Mucosa of descending colon (tissue), 3 donors: ENCODE measurements around the gene MAGI1. TPM values are rescaled to one million over a fixed set of nuclear protein-coding genes. Genes with fewer than 3 reads are reported as not detected.
A peak's percentile ranks its signal among the peaks of the same experiment; 100 is the strongest.

ENCODE experiments used
- ATAC-seq: fragments of 200-7000 bp; cut with Tn5 transposase; one replicate; pipeline ENCODE4 v1.9.1; 2020; ENCODE audit warnings: mild to moderate bottlenecking, moderate library complexity
- DNase-seq, 3 donors: peaks; one replicate each; pipeline ENCODE4 v3.0.0-alpha.2; 2020
- H3K36me3 ChIP-seq: fragments of 200-600 bp; one replicate; pipeline ENCODE4 v1.8.0; 2021; ENCODE audit warnings: low read depth, mild to moderate bottlenecking
- H3K4me1 ChIP-seq: fragments of 200-600 bp; one replicate; pipeline ENCODE4 v1.8.0; 2021; ENCODE audit warnings: low read depth, mild to moderate bottlenecking
- H3K4me3 ChIP-seq: fragments of 200-600 bp; one replicate; pipeline ENCODE4 v1.8.0; 2021; ENCODE audit warnings: mild to moderate bottlenecking
- H3K9me3 ChIP-seq: fragments of 200-600 bp; one replicate; pipeline ENCODE4 v1.8.0; 2021; ENCODE audit warnings: mild to moderate bottlenecking
- intact Hi-C, 2 donors: fragments of 100-400 bp; cut with DNase I in 1 of 2; cut with micrococcal nuclease in 1 of 2; formaldehyde crosslinking; loops; one replicate each; pipeline versions ENCODE4 v1.11.0 to v1.11.1; 2022; cut with DNase I, micrococcal nuclease
- total RNA-seq, 3 donors: library from RNA; stranded (reverse); fragmentation: NEBNext Ultra II Directional in 2 of 3; extraction: Animal tissue kit (Norgen Biotek cat#: 25700) in 2 of 3; gene quantifications; one replicate each; pipeline versions ENCODE4 v1.2.1 to v1.2.4, GENCODE V29; 2021 to 2023
- TF ChIP-seq, protein P1 (sequence below): fragments of 200-600 bp; IDR thresholded peaks from one replicate; pipeline ENCODE4 v1.8.0; 2022; ENCODE audit warnings: antibody characterized with exemption, mild to moderate bottlenecking
- donor health status: DM: no; HTN: no; CAD: no; lungs with moderate emphysema.
- donor health status: DM: no; HTN: no; CAD: no.
- donor health status: DM: no; HTN: yes; CAD: no.

Gene MAGI1
- total RNA-seq, 3 donors from 2014 or later: 41.9 to 59.6 (median 45.6) TPM

GRCh38 chr3:65914740-65915367, 123.9 kb downstream of the MAGI1 start:
- H3K4me3 ChIP-seq: no peak overlapping the region
- no peaks in the 10 kb centered on the region for H3K9me3 ChIP-seq
- intact Hi-C loops: no loop called here
- H3K4me1 ChIP-seq: no peaks in the 10 kb centered on the region
- no peaks in the 10 kb centered on the region for H3K36me3 ChIP-seq
- TF ChIP-seq, protein P1, sequence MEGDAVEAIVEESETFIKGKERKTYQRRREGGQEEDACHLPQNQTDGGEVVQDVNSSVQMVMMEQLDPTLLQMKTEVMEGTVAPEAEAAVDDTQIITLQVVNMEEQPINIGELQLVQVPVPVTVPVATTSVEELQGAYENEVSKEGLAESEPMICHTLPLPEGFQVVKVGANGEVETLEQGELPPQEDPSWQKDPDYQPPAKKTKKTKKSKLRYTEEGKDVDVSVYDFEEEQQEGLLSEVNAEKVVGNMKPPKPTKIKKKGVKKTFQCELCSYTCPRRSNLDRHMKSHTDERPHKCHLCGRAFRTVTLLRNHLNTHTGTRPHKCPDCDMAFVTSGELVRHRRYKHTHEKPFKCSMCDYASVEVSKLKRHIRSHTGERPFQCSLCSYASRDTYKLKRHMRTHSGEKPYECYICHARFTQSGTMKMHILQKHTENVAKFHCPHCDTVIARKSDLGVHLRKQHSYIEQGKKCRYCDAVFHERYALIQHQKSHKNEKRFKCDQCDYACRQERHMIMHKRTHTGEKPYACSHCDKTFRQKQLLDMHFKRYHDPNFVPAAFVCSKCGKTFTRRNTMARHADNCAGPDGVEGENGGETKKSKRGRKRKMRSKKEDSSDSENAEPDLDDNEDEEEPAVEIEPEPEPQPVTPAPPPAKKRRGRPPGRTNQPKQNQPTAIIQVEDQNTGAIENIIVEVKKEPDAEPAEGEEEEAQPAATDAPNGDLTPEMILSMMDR: no peak
- ATAC-seq (peak; percentile 49), DNase-seq (no peak)

DNA sequence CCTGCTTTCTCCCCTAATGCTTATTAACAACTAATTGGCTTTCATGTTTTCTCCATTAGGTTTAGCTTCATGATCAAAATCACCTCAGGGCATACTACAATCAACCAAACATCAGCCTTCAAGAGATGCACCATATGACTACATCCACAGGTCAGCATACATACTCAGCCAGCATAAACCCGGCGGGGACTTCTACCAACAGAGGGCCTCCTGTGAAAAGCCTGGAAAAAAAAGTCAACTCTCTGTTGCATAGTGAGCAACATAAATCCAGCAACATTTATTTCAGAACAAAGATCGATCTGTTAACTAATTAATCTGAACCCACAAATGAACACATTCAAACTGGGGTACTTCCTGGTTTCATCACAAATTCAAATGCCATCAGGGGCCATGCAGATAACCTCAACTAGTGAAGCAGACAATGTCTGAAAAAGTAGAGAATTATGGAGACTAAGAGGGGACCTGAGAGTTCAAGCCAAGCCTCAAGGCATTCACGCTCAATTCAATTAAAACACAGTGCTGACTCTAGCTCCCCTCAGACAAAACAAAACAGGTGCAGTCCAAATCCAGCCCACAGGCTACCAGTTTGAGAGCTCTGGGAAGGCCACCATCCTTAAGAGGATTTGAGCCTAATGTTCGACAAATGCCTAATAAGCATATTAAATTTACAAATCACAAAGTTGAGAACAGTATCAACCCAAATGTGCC, 124.5 kb downstream of the MAGI1 start:
- DNase-seq (peak in 1 of 3 donors; percentile 17), ATAC-seq (peak; percentile 31)
- Histone ChIP-seq H3K9me3 (no peaks in the 10 kb centered on the region), H3K4me3 (no peak overlapping the region), H3K36me3 (no peaks in the 10 kb centered on the region), H3K4me1 (no peaks in the 10 kb centered on the region)
- intact Hi-C loops: no loop called here
- TF ChIP-seq, protein P1: no peak

DNA sequence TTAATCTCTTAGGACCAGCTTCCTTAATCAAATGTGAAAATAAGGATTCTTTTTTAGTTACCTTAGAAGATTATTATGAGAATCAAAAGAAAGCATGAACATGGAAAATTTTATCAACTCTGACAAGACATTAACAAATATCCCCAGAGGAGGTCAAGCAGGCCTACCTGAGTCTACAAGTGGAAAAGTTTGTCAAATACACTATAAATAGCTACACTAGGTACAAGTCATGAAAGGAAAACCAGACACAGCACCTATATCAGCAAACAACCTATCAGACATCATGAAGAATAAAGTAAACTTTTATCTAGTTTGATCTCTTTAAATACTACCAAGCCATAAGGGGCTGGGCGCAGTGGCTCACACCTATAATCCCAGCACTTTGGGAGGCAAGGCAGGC, 126.1 kb downstream of the MAGI1 start:
- Histone ChIP-seq H3K9me3 (no peaks in the 10 kb centered on the region), H3K4me3 (no peak overlapping the region), H3K36me3 (no peaks in the 10 kb centered on the region), H3K4me1 (no peaks in the 10 kb centered on the region)
- TF ChIP-seq, protein P1: no peak
- no peak for DNase-seq
- intact Hi-C loops: no loop called here
- no peak for ATAC-seq

GRCh38 chr3:65908588-65908987, 130.1 kb downstream of the MAGI1 start:
- Histone ChIP-seq H3K9me3 (no peaks in the 10 kb centered on the region), H3K36me3 (no peaks in the 10 kb centered on the region), H3K4me3 (no peak overlapping the region), H3K4me1 (no peaks in the 10 kb centered on the region)
- DNase-seq (no peak), ATAC-seq (no peak)
- intact Hi-C loops: no loop called here
- TF ChIP-seq, protein P1: no peak

GRCh38 chr3:65907232-65908130, 131.2 kb downstream of the MAGI1 start:
- ATAC-seq: no peak
- no peaks in the 10 kb centered on the region for H3K4me1 ChIP-seq
- no peak overlapping the region for H3K4me3 ChIP-seq
- TF ChIP-seq, protein P1: no peak
- no peaks in the 10 kb centered on the region for H3K9me3 ChIP-seq
- H3K36me3 ChIP-seq: no peaks in the 10 kb centered on the region
- DNase-seq: no peak
- intact Hi-C loops: no loop called here
